ENCODE data around the gene HIRIP3. TPM values are rescaled to one million over a fixed set of nuclear protein-coding genes. Genes with fewer than 3 reads are reported as not detected.

The HIRIP3 gene
- total RNA-seq, 1 experiment from 2014 or later = 25.3 TPM

GRCh38 chr16:29972992-29973383 is 22.4 kb downstream of the HIRIP3 start:
- peaks cover 19% of the 10 kb centered on the region for H3K4me1 ChIP-seq (ENCODE audit: control insufficient read depth, insufficient read depth, low read length)
- ChIA-PET CTCF (interaction anchor here (0.6 kb wide), 1 partner anchor 72 kb away, joined by 3 read pairs; no protein-coding TSS in a partner anchor), POLR2A (interaction anchor here (0.5 to 1.3 kb wide), 7 partner anchors 11 to 72 kb away, joined by 3 to 9 read pairs (median 5); partner anchors contain the start of gene TMEM219)
- H3K36me3 ChIP-seq (ENCODE audit: control insufficient read depth, insufficient read depth, low read length) = peaks cover 3% of the 10 kb centered on the region
- intact Hi-C loops (cut with micrococcal nuclease; ENCODE audit: unreplicated experiment) (no loop called here), in situ Hi-C loops (cut with HindIII; ENCODE audit: low pct_unique_long_range_greater_than_20kb, low sequenced_read_pairs) (no loop called here)
- ATAC-seq (no peak), DNase-seq (ENCODE audit: low read depth, low spot score) (no peak)
- no peaks in the 10 kb centered on the region for H3K27me3 ChIP-seq (ENCODE audit: control insufficient read depth, insufficient read depth, low read length)
- H3K9me3 ChIP-seq (ENCODE audit: control insufficient read depth, insufficient read depth, low read depth, low read length) = no peaks in the 10 kb centered on the region
- H3K27ac ChIP-seq (ENCODE audit: low read length) = peak overlapping the region; percentile 78
- H3K4me3 ChIP-seq (ENCODE audit: low read depth in 2 of 2, low read length in 2 of 2) = no peak overlapping the region; a peak in 1 of 4 replicates
- BruUV-seq (replicated peaks) = no TSS peak
- TF ChIP-seq SIN3A (IDR thresholded peaks at IDR 0.05; ENCODE audit: borderline replicate concordance, insufficient read depth, low read depth, low read length) (no peak), TCF7L2 (IDR thresholded peaks at IDR 0.05; ENCODE audit: low read depth, low read length) (no peak), POLR2AphosphoS5 (IDR thresholded peaks at IDR 0.05; ENCODE audit: low read depth, low read length) (no peak), REST (IDR thresholded peaks at IDR 0.05; ENCODE audit: insufficient read depth in 1 of 2, low read depth in 2 of 2, low read length in 1 of 2) (no peak)
- TF ChIP-seq, protein P1, sequence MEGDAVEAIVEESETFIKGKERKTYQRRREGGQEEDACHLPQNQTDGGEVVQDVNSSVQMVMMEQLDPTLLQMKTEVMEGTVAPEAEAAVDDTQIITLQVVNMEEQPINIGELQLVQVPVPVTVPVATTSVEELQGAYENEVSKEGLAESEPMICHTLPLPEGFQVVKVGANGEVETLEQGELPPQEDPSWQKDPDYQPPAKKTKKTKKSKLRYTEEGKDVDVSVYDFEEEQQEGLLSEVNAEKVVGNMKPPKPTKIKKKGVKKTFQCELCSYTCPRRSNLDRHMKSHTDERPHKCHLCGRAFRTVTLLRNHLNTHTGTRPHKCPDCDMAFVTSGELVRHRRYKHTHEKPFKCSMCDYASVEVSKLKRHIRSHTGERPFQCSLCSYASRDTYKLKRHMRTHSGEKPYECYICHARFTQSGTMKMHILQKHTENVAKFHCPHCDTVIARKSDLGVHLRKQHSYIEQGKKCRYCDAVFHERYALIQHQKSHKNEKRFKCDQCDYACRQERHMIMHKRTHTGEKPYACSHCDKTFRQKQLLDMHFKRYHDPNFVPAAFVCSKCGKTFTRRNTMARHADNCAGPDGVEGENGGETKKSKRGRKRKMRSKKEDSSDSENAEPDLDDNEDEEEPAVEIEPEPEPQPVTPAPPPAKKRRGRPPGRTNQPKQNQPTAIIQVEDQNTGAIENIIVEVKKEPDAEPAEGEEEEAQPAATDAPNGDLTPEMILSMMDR (IDR thresholded peaks at IDR 0.05) = no peak

- no TSS peak for BruUV-seq (replicated peaks)
- intact Hi-C loops (cut with micrococcal nuclease; ENCODE audit: unreplicated experiment) = no loop called here
These were observed 22.9 kb downstream of the HIRIP3 start for GRCh38 chr16:29972500-29972899.

More at GRCh38 chr16:29972500-29972899, 22.9 kb downstream of the HIRIP3 start:
- TF ChIP-seq TCF7L2 (IDR thresholded peaks at IDR 0.05; ENCODE audit: low read depth, low read length) (no peak), REST (IDR thresholded peaks at IDR 0.05; ENCODE audit: insufficient read depth in 1 of 2, low read depth in 2 of 2, low read length in 1 of 2) (no peak), SIN3A (IDR thresholded peaks at IDR 0.05; ENCODE audit: borderline replicate concordance, insufficient read depth, low read depth, low read length) (no peak), POLR2AphosphoS5 (IDR thresholded peaks at IDR 0.05; ENCODE audit: low read depth, low read length) (no peak)
- TF ChIP-seq, protein P1 (IDR thresholded peaks at IDR 0.05) = no peak
- Histone ChIP-seq H3K4me1 (ENCODE audit: control insufficient read depth, insufficient read depth, low read length) (peaks cover 19% of the 10 kb centered on the region), H3K27me3 (ENCODE audit: control insufficient read depth, insufficient read depth, low read length) (no peaks in the 10 kb centered on the region), H3K9me3 (ENCODE audit: control insufficient read depth, insufficient read depth, low read depth, low read length) (no peaks in the 10 kb centered on the region), H3K36me3 (ENCODE audit: control insufficient read depth, insufficient read depth, low read length) (peaks cover 2% of the 10 kb centered on the region; the same call in 1 of the 2 replicates), H3K27ac (ENCODE audit: low read length) (peak overlapping the region; percentile 78), H3K4me3 (ENCODE audit: low read depth in 2 of 2, low read length in 2 of 2) (no peak overlapping the region)
- CTCF ChIA-PET = interaction anchor here (0.6 kb wide), 1 partner anchor 47 kb away, joined by 3 read pairs; no protein-coding TSS in a partner anchor
- in situ Hi-C loops (cut with HindIII; ENCODE audit: low pct_unique_long_range_greater_than_20kb, low sequenced_read_pairs) = no loop called here
- no peak for DNase-seq (ENCODE audit: low read depth, low spot score)
- no peak for ATAC-seq
- POLR2A ChIA-PET = interaction anchor here (0.5 to 1.3 kb wide), 2 partner anchors 28 to 72 kb away, joined by 6 to 9 read pairs; no protein-coding TSS in a partner anchor

Data from Panc1 (cell line).